SK-N-SH (cell line): ENCODE results near the gene GPSM3. TPM values are rescaled to one million over a fixed set of nuclear protein-coding genes. Genes with fewer than 3 reads are reported as not detected.

Experiments used
- CTCF ChIA-PET: fragments of 300-600, 350-600 bp; formaldehyde crosslinking; extraction: SDS; loops from one replicate; lab custom pipeline; 2021; lab: Yijun Ruan, JAX
- POLR2A ChIA-PET: fragments of 350-600 bp; sonication (Branson Sonifier 250); formaldehyde crosslinking; extraction: SDS; loops from one replicate; lab custom pipeline; 2020; ENCODE audit warnings: antibody characterized with exemption, inconsistent platforms; lab: Yijun Ruan, JAX
- DNase-seq: peaks from one replicate; pipeline ENCODE4 v3.0.0; 2012
- H2AFZ ChIP-seq: fragments of 200-600 bp; sonication (generic); 2 replicates; pipeline ENCODE4 v1.8.1; 2016; ENCODE audit warnings: antibody characterized with exemption, mild to moderate bottlenecking, low read depth
- H3F3A ChIP-seq: fragments of 200-600 bp; sonication (generic); replicated peaks from 2 replicates; pipeline ENCODE3; 2016; ENCODE audit warnings: antibody characterized with exemption, mild to moderate bottlenecking; ENCODE audit not compliant: insufficient read depth
- H3K27ac ChIP-seq, 2 experiments: fragments of 200-500 bp in 1 of 2; fragments of 200-600 bp in 1 of 2; sonication (Bioruptor generic) in 1 of 2; sonication (generic), shearing (Covaris generic) in 1 of 2; 2 replicates each; pipeline versions ENCODE4 v1.5.1 to v1.6.1; 2014 to 2016; ENCODE audit warnings: low read depth in 2 of 2, inconsistent platforms in 1 of 2, low read length in 1 of 2, mild to moderate bottlenecking in 1 of 2, mixed read lengths in 1 of 2
- H3K27me3 ChIP-seq: fragments of 200-600 bp; sonication (generic), shearing (Covaris generic); 2 replicates; pipeline ENCODE4 v1.6.1; 2016; ENCODE audit warnings: mixed run types; ENCODE audit not compliant: insufficient read depth
- H3K36me3 ChIP-seq, 2 experiments: fragments of 200-500 bp in 1 of 2; fragments of 200-600 bp in 1 of 2; sonication (Bioruptor generic) in 1 of 2; sonication (generic) in 1 of 2; replicated peaks in 1 of 2; 2 replicates each; pipeline versions ENCODE3 to v1.5.1; 2014 to 2016; ENCODE audit warnings: low read length in 1 of 2, mild to moderate bottlenecking in 1 of 2; ENCODE audit not compliant: insufficient read depth in 2 of 2, control insufficient read depth in 1 of 2
- H3K4me1 ChIP-seq, 2 experiments: fragments of 200-500 bp in 1 of 2; fragments of 200-600 bp in 1 of 2; sonication (Bioruptor generic) in 1 of 2; sonication (generic), shearing (Covaris generic) in 1 of 2; 2 replicates each; pipeline versions ENCODE4 v1.5.1 to v1.6.1; 2014 to 2016; ENCODE audit warnings: low read depth in 1 of 2, low read length in 1 of 2, mixed run types in 1 of 2; ENCODE audit not compliant: insufficient read depth in 2 of 2, control insufficient read depth in 1 of 2
- H3K4me2 ChIP-seq: fragments of 200-600 bp; sonication (generic), shearing (Covaris generic); 2 replicates; pipeline ENCODE4 v1.6.1; 2017; ENCODE audit warnings: mixed run types
- H3K4me3 ChIP-seq, 2 experiments: fragments of 200-500 bp in 1 of 2; fragments of 200-600 bp in 1 of 2; sonication (Bioruptor generic) in 1 of 2; sonication (generic), shearing (Covaris generic) in 1 of 2; 2 replicates each; pipeline versions ENCODE4 v1.5.1 to v1.8.1; 2014 to 2016; ENCODE audit warnings: low read depth in 2 of 2, inconsistent platforms in 1 of 2, low read length in 1 of 2, mild to moderate bottlenecking in 1 of 2, mixed read lengths in 1 of 2, moderate library complexity in 1 of 2
- H3K79me2 ChIP-seq: fragments of 200-600 bp; sonication (generic); 2 replicates; pipeline ENCODE4 v1.8.1; 2017; ENCODE audit warnings: mild to moderate bottlenecking; ENCODE audit not compliant: insufficient read depth
- H3K9ac ChIP-seq: fragments of 200-600 bp; sonication (generic); 2 replicates; pipeline ENCODE4 v1.6.1; 2017; ENCODE audit warnings: mixed run types
- H3K9me2 ChIP-seq: fragments of 200-600 bp; sonication (generic); 2 replicates; pipeline ENCODE4 v1.6.1; 2017; ENCODE audit warnings: mixed run types
- H3K9me3 ChIP-seq: fragments of 200-600 bp; sonication (generic); 2 replicates; pipeline ENCODE4 v1.6.1; 2017; ENCODE audit warnings: mixed run types, mild to moderate bottlenecking, moderate library complexity
- H4K20me1 ChIP-seq: fragments of 200-600 bp; sonication (generic); 2 replicates; pipeline ENCODE4 v1.6.1; 2017; ENCODE audit warnings: mild to moderate bottlenecking, mixed run types; ENCODE audit not compliant: insufficient read depth
- EZH2phosphoT487 ChIP-seq: fragments of 200-600 bp; sonication (generic); IDR thresholded peaks from 2 replicates; pipeline ENCODE4 v1.6.1; 2017; ENCODE audit warnings: low read depth, mixed run types, mild to moderate bottlenecking, antibody characterized with exemption, moderate library complexity, borderline replicate concordance
- FOXJ3 ChIP-seq: sonication (generic); formaldehyde crosslinking; IDR thresholded peaks from 2 replicates; pipeline ENCODE4 v1.5.1; 2020; ENCODE audit warnings: mild to moderate bottlenecking, missing genetic modification reagents
- IRF3 ChIP-seq: fragments of 150-350 bp; IDR thresholded peaks from 2 replicates; pipeline ENCODE4 v1.6.1; 2016; ENCODE audit warnings: mild to moderate bottlenecking, low read depth, low read length
- MXI1 ChIP-seq: IDR thresholded peaks from 2 replicates; pipeline ENCODE4 v1.6.1; 2012; ENCODE audit warnings: mild to moderate bottlenecking, low read depth, low read length, improper control_type of control experiment
- RAD21 ChIP-seq: IDR thresholded peaks from 2 replicates; pipeline ENCODE4 v1.6.1; 2012; ENCODE audit warnings: mild to moderate bottlenecking, low read length
- RCOR1 ChIP-seq: fragments of 150-350 bp; IDR thresholded peaks from 2 replicates; pipeline ENCODE4 v1.6.1; 2017; ENCODE audit warnings: antibody characterized with exemption, low read length
- REST ChIP-seq: IDR thresholded peaks from 2 replicates; pipeline ENCODE4 v1.6.1; 2012; ENCODE audit warnings: mild to moderate bottlenecking, low read depth, low read length, moderate library complexity
- USF1 ChIP-seq: IDR thresholded peaks from 2 replicates; pipeline ENCODE4 v1.4.0; 2012; ENCODE audit warnings: low read depth, borderline replicate concordance
- USF2 ChIP-seq: fragments of 150-350 bp; IDR thresholded peaks from 2 replicates; pipeline ENCODE4 v1.6.1; 2017; ENCODE audit warnings: antibody characterized with exemption, low read length, low read depth, borderline replicate concordance
- ZBTB33 ChIP-seq: IDR thresholded peaks from 2 replicates; pipeline ENCODE4 v1.4.0; 2012; ENCODE audit warnings: low read depth, borderline replicate concordance
- WGBS: methylation state at CpG from one replicate; pipeline ENCODE4 v1.1.6; 2017; ENCODE audit warnings: low lambda C conversion rate; 5-methylcytosine and 5-hydroxymethylcytosine counted together
- polyA plus RNA-seq, 3 experiments: library from polyadenylated mRNA; depleted of rRNA; stranded (reverse); fragments of >200 nt; gene quantifications; 2 replicates each; pipeline ENCODE4 v1.2.3, GENCODE V29; 2012

GPSM3 gene
- polyA plus RNA-seq, 1 of the 3 experiments (the other 2 are of a cell fraction): 1.5 TPM

- POLR2A ChIA-PET: no interaction called here
- DNase-seq: no peak
- Histone ChIP-seq H4K20me1 (no peaks in the 10 kb centered on the region), H3K9ac (no peak overlapping the region), H3K27ac (no peak overlapping the region), H3K79me2 (peaks cover 13% of the 10 kb centered on the region; the same call in 1 of the 2 replicates), H2AFZ (no peak overlapping the region), H3F3A (peaks cover 21% of the 10 kb centered on the region), H3K4me3 (no peak overlapping the region), H3K4me1 (peaks cover 4 to 15% of the 10 kb centered on the region in 2 experiments; a peak in 2 of 4 replicates), H3K36me3 (peaks cover 9 to 36% of the 10 kb centered on the region in 2 experiments), H3K9me3 (no peaks in the 10 kb centered on the region), H3K4me2 (no peak overlapping the region), H3K27me3 (no peaks in the 10 kb centered on the region), H3K9me2 (no peaks in the 10 kb centered on the region)
- CTCF ChIA-PET: interaction anchor here (0.8 to 1.4 kb wide), 3 partner anchors 12 to 584 kb away, joined by 3 to 4 read pairs (median 4); no protein-coding TSS in a partner anchor
- 98% methylated on average over 9 of the region's 10 CpGs for WGBS
- TF ChIP-seq USF1: no peak
Measured at GRCh38 chr6:32181915-32182529, 10.4 kb downstream of the GPSM3 start.

GRCh38 chr6:32181148-32181702 lies 11.2 kb downstream of the GPSM3 start:
- POLR2A ChIA-PET: no interaction called here

More at GRCh38 chr6:32181148-32181702, 11.2 kb downstream of the GPSM3 start:
- DNase-seq: no peak
- H3K9me3 ChIP-seq: no peaks in the 10 kb centered on the region
- peaks cover 16% of the 10 kb centered on the region for H3F3A ChIP-seq
- 97% methylated on average over 15 of the region's 15 CpGs for WGBS
- H3K36me3 ChIP-seq: peaks cover 9 to 28% of the 10 kb centered on the region in 2 experiments
- H3K4me1 ChIP-seq: peaks cover 12 to 23% of the 10 kb centered on the region in 2 experiments; a peak in 3 of 4 replicates
- no peak overlapping the region for H3K27ac ChIP-seq
- peaks cover 13% of the 10 kb centered on the region; the same call in 1 of the 2 replicates for H3K79me2 ChIP-seq
- H4K20me1 ChIP-seq: no peaks in the 10 kb centered on the region
- H3K4me2 ChIP-seq: no peak overlapping the region
- CTCF ChIA-PET: no interaction called here
- no peak overlapping the region for H3K9ac ChIP-seq
- TF ChIP-seq MXI1 (no peak), ZBTB33 (no peak), FOXJ3 (CRISPR knock-in tag) (no peak), REST (no peak), USF2 (no peak), RCOR1 (no peak), RAD21 (no peak), EZH2phosphoT487 (no peak), IRF3 (no peak)
- no peak overlapping the region for H3K4me3 ChIP-seq
- no peaks in the 10 kb centered on the region for H3K9me2 ChIP-seq
- no peak overlapping the region for H2AFZ ChIP-seq
- no peaks in the 10 kb centered on the region for H3K27me3 ChIP-seq
